Stimulated activated CD8-positive, alpha-beta memory T cell treated with anti-CD3 and anti-CD28 coated beads, Interleukin-12 subunit alpha, Interleukin-12 subunit beta, amount 100 ng/mL, for 4 hours (primary cell): ENCODE measurements around the gene GAB1.
"Not testable (repeated sequence)": the region's sequence is repeated elsewhere in the genome, so short reads cannot be mapped to it uniquely, and the experiment has no call there.

Experiments
- DNase-seq: peaks from one replicate; pipeline ENCODE4 v3.0.0-alpha.2; 2020; ENCODE audit warnings: low read depth

The GAB1 gene

DNA sequence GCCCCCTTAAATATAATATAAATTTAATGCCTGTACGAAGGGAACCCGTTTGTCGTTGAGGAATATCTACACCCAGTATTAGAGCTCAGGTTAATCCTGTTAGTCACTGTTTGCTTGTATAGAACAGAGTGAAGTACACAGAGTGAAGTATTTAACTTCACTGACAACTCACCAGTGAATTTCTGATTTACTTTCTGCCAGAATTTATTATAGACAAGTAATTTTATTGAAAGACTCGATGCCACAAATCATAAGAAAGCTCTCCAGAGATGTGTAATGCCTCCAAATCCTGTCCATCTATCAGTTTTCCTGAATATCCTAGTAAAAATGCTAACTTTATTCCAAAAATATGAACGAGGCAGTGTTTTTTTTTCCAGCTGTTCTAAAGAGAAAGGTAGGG, 1.6 kb downstream of the GAB1 start:
- no peak for DNase-seq

DNA sequence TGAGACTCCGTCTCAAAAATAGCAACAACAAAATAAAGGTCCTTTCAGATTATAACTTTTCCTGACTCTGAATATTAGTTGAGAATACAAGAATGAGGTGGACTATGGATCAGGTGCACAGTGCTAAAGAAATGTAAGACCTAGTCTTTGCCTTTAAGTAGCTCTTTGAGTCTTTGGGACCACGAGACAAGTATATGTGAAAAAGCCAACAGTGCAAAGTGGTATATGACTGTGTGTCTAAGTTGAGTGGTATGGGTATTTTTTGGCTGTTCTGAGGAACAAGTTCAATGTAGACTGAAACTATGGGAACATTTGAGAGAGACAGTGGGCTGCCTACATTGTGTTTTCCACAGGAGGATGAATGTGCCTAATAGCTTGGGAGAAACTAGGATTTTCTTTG, 2.8 kb downstream of the GAB1 start:
- DNase-seq: no peak

DNA sequence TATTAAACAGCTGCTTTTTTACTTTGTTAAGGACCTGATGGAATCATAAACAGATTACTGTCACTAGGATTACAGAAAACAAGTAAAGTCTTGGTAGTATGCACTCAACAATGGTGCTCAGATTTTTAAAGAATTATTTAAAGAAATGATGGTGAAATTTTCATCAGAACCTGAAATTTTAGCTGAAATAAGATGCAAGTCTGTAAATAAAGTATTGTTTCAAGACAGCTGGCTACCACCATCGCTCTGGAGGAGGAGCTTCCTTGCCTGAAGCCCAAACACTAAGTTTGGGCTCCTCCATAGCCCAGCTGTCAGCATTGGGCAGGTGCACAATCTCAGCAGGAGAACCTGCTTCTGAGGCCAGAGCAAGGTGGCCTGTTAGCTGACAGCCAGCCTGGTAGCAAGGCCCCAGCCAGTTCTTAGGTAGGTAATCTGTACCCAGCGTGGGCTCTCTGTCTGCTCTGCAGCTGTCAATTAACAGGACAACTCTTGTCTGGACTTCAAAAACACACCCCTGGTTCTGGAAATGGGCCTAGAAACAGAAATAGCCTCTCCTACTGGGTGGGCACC, 4.6 kb downstream of the GAB1 start:
- DNase-seq: no peak

DNA sequence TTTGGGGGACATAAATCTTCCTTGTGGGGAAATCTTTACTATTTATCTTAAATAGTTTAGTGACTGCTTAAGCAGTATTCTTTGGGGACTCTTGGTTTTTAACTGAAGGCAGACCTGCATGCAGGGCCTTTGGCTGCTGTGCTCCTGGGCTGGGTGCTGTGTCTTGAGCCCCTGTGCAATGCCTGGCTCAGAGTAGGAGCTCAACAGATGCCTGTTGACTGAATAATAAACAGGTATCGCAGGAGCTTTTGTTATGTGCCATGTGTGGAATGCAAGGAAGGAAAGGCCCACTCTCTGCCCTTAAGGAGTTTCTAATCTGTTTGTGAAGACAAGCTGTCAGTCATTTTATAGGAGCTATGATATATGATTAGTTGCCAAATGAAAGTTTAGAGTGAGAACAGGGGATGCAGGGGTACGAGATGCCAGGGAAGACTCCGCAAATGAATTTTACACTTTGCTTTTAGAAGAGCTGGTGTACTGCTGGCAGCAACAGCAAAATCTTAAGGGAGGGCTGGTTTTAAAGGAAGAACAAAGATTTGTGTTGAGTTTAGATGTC, 6.7 kb downstream of the GAB1 start:
- no peak for DNase-seq

DNA sequence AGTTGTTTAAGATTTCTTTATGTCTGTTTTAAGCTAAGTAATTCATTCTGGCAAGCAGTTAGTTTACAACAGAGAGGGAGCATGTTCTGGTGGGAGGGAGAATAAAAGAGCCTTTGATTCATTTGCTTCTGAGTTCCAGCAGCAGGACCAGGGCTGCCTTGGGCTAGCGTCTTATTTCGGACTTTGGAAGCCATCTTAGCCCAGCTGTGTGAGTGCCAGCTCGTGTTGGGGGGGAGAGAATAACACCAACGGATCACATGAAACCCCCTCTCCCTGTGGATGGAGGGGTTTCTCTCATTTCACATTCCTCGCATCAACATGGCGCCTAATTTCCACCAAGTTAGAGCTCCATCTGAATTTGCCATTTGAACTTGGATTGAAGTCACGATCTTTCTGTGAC, 7.4 kb downstream of the GAB1 start:
- no peak for DNase-seq

DNA sequence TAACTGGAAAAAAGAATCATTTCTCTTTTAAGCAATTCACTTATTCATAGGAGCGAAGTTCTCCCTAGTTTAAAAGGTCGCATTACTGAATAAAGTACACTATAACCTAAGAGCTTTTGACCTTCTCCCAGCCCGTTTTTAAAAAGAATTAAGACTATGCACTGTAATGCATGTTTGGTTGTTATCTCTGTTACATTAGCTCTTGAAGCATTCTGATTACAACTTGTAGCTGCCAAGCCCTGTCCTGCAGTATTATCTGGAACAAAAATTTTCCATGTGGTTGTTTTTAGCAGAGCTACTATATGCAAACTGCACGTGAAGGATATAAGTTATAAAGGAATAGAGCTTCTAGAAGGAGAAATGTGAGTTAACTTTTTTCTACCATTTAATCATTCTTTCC, 8.1 kb downstream of the GAB1 start:
- no peak for DNase-seq

DNA sequence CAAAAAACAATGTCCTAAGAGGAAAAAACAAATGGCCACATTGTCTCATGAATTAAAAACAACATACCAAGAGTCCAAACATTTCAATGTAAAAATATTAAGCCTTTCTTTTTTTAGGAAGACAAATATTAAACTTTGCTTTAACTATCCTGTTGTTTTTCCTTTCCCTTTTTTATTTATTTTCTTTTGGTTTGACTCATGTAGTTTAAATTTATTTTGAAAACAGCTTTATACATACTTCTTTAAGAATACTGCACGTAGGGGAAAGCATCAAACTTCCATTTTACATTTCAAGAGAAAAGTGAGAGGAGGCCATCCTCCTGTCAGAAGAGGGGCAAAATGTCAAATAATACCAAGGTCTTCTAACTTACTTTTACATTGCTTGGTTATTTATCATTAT, 8.7 kb downstream of the GAB1 start:
- DNase-seq: no peak

DNA sequence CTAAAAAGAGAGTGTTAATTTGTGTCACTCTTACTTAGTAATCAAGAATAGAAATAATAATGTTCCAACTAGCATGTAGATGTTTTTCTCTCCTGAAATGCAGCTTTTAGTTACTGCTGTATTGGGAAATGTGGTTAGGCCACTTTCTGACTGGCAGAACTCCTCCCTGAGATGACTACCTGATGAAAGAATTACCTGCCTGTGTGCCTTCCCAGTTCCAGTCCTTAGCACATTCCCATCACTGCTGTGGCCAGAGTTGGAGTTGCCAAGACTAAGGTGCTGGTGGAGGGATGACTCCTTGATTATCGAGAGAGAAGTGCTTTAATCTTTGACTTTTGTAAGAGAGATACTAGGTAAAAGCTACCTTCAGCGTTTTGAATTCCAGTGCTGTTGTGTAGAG, 9.5 kb downstream of the GAB1 start:
- DNase-seq: no peak

DNA sequence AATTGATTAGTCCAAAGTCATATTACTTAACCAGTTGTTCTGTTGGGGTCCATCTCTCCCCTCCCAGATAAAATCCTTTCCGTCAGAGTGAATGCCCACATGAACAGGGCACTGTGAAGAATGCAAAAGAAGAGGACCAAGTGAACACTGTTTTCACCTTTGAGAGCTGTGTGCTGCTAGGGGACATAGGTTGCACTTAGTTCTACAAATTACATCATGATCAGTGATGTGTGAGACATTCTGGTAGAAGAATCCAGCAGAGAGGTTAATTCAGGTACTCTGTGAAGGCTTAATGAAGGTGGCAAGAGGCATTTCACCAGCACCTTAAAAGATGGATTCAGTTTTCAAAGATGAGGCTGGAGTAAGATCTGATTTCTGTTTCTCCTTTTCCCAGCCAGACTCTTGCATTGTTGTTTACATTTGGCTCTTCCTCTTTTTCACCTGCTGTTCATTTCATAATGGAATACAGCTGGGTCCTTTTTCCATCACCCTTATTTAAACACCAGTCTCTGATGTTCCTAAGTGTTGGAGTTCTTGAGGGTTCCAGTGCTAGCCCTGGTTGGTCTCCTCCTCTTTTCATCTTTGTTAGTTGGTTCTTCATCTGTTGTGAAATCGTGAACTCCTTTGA, 10.9 kb downstream of the GAB1 start:
- DNase-seq: no peak

DNA sequence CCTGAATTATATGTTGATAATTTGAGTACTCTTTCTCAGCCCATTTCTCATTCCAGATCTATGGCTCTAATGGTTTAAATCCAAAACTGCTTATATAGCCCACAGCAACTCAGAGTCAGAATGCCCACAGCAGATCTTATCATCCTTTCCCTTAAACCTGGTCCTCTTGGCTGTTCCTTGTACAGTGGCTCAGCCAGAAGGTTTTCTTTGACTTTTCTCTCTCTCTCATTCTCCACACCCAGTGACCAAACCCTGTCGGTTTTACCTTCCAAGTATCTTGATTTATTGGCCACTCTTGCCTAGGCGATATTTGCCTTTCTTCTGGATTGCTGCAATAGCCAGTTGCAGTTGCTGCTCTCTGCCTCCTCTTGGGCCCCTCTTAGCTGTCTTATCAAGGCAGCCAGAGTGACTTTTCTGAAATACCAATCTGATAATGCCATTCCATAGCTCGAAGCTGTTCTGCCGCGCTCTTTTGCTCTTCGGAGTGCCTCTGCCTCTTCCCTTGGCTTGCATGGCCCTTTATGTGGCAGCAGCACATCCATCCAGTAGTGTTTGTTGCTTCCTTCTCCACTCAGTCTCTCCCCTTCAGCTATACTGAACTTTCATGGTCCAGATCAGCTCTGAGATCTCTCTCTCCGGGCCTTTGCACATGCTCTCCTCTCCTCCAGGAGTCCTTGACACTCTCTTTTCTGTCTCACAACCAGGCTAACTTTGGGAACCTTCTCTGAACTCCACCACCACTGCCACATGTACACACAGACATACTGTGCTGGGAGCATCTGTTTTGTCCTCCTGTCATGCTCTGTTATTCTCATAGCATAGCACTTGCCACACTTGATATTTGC, 11.8 kb downstream of the GAB1 start:
- DNase-seq: no peak

DNA sequence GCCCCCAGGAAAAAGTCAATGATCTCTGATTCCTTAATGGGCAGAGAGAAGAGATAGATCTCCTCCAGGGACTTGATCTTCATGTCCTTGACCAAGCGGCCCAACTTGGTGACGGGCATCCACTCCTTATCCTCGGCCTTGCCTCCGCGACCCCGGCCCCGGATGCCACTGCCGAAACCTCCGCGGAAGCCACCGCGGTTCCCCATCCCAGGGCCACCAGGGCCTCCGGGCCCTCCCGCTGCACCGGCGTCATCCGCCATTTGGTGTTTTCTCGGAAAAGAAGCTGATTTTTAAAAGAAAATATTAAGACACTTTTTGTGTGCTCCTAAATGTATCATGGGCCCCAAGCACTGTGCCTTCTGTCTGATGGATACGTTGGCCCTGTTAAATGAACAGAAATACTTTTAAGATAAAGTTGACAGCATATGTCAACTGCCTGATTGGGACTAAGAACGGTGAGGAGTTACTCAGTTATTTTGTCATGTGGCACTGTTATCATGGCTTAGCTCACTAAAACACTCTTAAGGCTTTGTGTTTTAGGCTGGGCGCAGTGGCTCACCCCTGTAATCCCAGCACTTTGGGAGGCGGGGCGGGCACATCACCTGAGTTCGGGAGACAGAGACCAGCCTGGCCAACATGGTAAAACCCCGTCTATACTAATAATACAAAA, 13.3 kb downstream of the GAB1 start:
- not testable (repeated sequence) for DNase-seq

DNA sequence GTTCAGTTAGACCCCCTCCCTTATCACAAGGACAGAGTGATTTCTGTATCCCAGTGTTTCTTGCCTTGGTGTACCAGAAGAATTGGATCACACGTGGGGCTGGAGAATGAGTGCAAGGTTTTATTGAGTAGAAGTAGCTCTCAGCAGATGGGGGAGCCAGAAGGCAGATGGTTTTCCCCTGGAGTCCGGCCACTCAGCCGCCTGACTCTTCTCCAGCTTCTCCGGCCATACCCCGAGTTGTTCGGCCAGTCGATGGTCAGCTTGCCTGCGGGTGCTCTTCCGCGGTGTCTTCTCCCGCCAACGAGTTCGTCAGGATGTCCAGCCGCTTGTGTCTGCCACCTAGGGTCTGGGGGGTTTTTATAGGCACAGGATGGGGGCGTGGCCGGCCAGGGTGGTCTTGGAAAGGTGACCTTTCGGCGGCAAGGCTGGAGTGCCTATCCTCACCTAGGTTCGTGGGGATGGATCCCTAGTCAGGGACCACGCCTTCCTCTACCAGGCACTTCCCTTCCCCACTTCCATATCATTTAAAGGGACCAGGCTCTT, 14.5 kb downstream of the GAB1 start:
- DNase-seq: no peak

DNA sequence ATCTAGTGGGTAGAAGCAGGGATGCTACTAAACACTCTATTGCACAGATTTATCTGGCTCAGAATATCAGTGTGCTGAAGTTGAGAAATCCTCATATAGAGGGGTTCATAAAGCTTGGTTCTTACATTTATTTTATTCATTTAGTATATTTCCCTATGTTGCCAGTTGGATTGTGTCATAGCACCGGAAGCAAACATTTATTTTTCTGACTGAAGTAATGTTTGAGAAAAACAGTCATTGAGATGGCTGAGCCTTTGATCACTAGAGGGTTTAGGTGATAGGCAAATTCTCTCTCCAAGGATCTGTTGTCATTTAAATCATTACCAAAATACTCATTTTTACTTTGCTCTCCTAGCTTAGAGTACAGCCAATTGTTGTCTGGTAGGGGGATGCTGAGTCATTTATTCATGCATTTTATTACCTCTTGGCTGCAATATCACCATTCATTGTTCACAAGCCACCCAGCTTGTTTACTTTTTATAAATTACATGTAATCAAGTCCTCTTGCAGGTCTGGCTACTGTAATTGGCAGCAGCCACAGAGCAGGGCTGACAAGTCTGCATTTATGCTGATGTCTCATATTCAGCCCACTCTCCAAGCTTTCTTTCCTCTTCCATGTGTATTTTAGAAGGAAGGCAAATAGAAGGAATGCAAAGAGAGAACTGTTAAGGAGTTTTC, 15.2 kb downstream of the GAB1 start:
- no peak for DNase-seq

DNA sequence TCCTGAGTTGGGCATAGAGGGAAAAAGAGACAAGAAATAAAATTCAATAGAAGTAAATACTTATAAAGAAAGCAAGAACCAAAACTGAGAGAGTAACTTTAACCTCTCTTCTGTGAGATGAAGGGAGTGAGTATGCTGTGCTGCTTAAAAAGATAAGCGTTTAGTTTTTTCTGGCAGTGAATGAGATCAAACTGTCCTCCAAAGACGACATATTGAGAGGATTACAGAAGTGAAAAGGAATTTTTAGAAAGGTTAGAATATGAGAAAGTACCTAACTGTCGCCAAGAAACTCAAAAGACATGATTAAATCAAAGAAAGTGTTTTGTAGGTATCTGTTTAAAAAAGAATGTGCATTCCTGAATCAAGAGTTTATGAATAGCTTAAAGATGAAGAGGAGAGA, 16.0 kb downstream of the GAB1 start:
- no peak for DNase-seq

DNA sequence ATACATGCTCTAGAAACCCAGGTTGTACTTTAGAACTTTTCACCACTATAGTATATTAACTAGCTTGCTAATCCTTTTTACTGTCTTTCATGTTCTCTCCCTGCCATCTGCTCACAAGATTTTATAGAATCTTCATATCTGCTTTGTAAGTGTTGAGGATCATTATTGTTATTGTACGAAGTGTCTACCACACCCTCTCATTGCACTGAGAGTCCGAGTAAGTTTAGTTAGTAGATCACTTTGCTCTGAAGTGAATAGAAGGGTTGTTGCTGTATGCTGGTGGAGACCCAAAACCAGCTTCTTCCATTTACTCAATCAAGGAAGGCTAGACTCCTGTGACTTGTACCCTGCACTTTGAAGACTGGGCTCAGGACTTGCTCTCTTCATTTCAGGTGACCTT, 17.1 kb downstream of the GAB1 start:
- DNase-seq: no peak

DNA sequence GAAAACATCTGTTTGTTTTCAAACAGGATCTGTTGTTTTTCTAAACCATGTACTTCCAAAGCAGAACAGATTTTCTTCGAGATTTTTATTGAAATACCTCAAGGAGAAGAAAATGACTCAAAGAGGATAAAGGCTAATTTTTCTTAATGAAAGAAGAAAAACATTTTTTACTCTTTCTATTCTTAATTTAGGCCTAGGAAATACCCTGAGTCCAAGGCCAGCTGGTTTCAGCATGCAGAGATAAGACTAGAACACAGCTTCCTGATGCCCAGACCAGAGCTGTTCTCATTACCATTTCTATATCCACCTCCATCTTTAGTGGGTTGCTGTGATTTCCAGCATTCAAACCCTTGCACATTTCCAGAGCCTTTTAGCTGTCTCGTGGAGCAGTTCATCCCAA, 18.3 kb downstream of the GAB1 start:
- no peak for DNase-seq

DNA sequence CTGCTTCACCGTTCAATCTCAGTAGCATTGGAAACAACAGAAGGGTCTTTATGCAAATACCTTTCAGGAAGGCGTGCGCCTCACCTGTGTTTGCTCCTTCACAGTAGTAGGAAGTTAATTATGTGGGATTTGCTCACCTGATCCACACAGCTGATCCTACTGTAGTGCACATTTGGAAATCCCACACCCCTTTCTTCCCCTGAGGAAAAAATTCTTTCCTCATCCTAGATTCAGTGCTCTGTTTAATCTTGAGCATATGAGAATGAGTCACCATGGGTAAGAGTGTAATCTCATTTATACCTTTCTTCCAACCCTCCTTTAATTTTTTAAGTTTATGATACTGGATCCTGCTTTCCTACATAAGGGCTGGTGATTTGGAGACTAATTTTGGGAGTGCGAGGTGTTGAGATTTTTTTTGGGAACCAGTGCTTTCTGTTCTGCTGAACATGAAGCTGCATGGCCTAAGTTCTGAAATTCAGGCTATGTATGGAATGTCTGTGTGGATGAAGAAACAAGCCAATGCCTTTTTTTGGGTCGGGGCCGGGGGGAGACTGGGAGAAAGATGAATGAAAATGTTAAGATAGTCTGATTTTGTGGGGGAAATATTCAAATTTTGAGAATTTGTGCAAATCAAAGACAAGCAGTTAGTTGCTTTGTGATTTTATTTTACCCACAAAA, 19.0 kb downstream of the GAB1 start:
- no peak for DNase-seq

DNA sequence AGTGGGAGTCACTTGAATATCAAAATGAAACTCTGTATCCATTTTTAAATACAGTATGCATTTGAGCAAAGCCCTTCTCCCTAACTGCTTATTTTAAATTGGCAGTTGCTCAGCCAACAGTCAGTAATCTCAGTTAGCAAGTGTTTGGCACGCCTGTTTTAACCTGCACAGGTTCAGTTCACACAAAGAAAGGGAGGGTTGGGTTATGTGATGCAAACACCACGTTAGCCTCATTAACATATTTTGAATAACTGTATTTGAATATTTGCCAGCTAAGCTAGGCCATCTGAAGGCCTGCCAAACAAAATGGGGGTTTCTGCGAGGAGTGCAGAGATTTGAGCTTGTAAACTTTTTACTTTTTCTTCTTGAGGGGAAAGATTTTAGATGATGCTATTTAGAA, 19.8 kb downstream of the GAB1 start:
- DNase-seq: no peak

DNA sequence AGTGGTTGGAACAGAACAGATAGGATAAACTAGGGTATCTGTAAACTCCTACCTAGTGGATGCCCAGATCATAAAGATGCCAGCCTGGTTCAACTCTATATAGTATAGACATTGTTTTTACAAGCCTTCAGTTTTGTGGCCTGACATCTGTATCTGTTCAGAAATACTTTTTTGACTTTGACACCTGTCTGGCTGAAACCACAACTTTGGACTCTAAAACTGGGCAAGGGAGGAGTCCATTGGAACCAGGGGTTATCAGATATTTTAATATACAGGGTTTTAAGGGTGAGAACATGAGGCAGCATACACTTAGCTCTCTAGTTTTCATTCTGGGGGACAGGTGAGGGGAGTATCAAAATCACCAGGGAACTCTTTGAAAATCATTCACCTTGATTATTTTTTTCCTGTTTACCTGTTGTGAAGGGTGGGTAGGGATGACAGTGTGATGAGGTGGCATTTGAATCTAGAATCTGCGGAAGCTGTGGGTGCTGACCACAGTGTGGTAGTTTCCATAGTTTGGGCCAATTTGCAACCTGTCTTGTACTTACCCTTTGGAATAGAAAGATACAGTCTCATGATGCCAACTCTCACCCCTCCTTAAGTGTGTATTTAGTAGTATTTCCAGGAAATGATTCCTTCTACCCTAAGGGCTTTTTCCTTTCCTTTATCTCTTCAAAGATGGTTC, 20.6 kb downstream of the GAB1 start:
- DNase-seq: no peak

DNA sequence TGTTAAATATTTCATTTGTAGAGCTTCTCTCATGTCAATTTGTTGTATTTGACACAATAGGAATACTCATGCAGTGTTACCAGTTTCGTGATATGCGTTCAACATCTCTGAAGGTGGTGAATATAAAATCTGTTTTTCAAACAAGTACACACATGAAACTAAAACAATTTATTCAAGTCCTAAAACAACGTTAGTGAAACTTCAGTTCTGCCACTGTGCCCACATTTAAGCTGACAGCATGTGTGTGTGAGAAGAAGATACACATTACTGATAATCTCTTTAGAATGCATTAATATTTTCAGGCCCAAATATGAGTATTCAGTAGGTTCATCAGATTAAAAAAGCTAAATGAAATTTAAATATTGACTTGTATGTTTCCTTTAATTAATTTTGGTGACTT, 21.7 kb downstream of the GAB1 start:
- DNase-seq: no peak
